HepG2 (cell line): Measurements from ENCODE around the gene SHISA7. TPM values are rescaled to one million over a fixed set of nuclear protein-coding genes. Genes with fewer than 3 reads are reported as not detected.

Experiments used
- ATAC-seq: fragments of 200-7000 bp; cut with Tn5 transposase; 3 replicates; pipeline ENCODE4 v1.9.1; 2020; ENCODE audit warnings: mild to moderate bottlenecking, moderate library complexity
- BruUV-seq: library from RNA; stranded (reverse); fragments of 400-500 nt; replicated peaks from 2 replicates; lab custom pipeline; 2021; lab: Mats Ljungman, UMichigan
- CTCF ChIA-PET: fragments of 300-600 bp; formaldehyde crosslinking; extraction: SDS; loops from one replicate; lab custom pipeline; 2021; ENCODE audit warnings: low total read pairs, inconsistent platforms, low intra/inter-chr PET ratio; lab: Yijun Ruan, JAX
- POLR2A ChIA-PET: fragments of 350-600 bp; sonication (Branson Sonifier 250); formaldehyde crosslinking; loops from one replicate; lab custom pipeline; 2020; ENCODE audit warnings: antibody characterized with exemption, inconsistent platforms; lab: Yijun Ruan, JAX
- DNase-seq: peaks from one replicate; pipeline ENCODE4 v3.0.0-alpha.2; 2015; ENCODE audit warnings: low spot score
- FAIRE-seq: peaks from 3 replicates; lab custom pipeline; 2011; peaks lifted over from hg19 to GRCh38; lab: Jason Lieb, UNC
- H2AFZ ChIP-seq: one replicate; pipeline ENCODE4 v1.6.1; 2011; ENCODE audit warnings: low read length, inconsistent platforms
- H3K27ac ChIP-seq: fragments of 300-600 bp; 3 replicates; pipeline ENCODE4 v1.8.0; 2011; ENCODE audit warnings: mixed run types, mild to moderate bottlenecking, mixed read lengths, low read length, inconsistent platforms; ENCODE audit not compliant: insufficient read depth; ENCODE audit errors: extremely low read length
- H3K27me3 ChIP-seq, 2 experiments: fragments of 200-600 bp in 1 of 2; 2 replicates in 1 of 2; 3 replicates in 1 of 2; pipeline versions ENCODE4 v1.6.0 to v1.8.0; 2011; ENCODE audit warnings: low read length in 2 of 2, mild to moderate bottlenecking in 2 of 2, moderate library complexity in 2 of 2, inconsistent platforms in 1 of 2; ENCODE audit not compliant: insufficient read depth in 2 of 2, control insufficient read depth in 1 of 2
- H3K36me3 ChIP-seq, 2 experiments: fragments of 200-600 bp in 1 of 2; replicated peaks in 1 of 2; 2 replicates in 1 of 2; 3 replicates in 1 of 2; pipeline versions ENCODE4 v1.5.1 to v1.8.0; 2011; ENCODE audit warnings: low read length in 2 of 2, inconsistent platforms in 1 of 2; ENCODE audit not compliant: insufficient read depth in 2 of 2, control insufficient read depth in 1 of 2
- H3K4me1 ChIP-seq: 2 replicates; pipeline ENCODE4 v1.5.1; 2012; ENCODE audit warnings: low read length, inconsistent platforms; ENCODE audit not compliant: insufficient read depth
- H3K4me2 ChIP-seq: 2 replicates; pipeline ENCODE4 v1.6.0; 2011; ENCODE audit warnings: low read depth, low read length, inconsistent platforms
- H3K4me3 ChIP-seq, 3 experiments: fragments of 200-600 bp in 1 of 3; sonication (generic), shearing (Covaris generic) in 1 of 3; replicated peaks in 1 of 3; 2 replicates each; pipeline ENCODE4 v1.5.1; 2011 to 2016; ENCODE audit warnings: low read length in 3 of 3, inconsistent platforms in 2 of 3, low read depth in 2 of 3, mild to moderate bottlenecking in 2 of 3, control low read depth in 1 of 3, mixed read lengths in 1 of 3; ENCODE audit not compliant: insufficient read depth in 1 of 3
- H3K79me2 ChIP-seq: one replicate; pipeline ENCODE4 v1.6.1; 2011; ENCODE audit warnings: low read length, inconsistent platforms; ENCODE audit not compliant: insufficient read depth
- H3K9ac ChIP-seq: 2 replicates; pipeline ENCODE4 v1.6.0; 2011; ENCODE audit warnings: mild to moderate bottlenecking, low read depth, low read length, inconsistent platforms; ENCODE audit not compliant: insufficient read depth
- H3K9me3 ChIP-seq: 2 replicates; pipeline ENCODE4 v1.5.1; 2012; ENCODE audit warnings: mild to moderate bottlenecking, low read length
- H4K20me1 ChIP-seq: 2 replicates; pipeline ENCODE4 v1.6.0; 2011; ENCODE audit warnings: inconsistent platforms, mild to moderate bottlenecking, low read length, moderate library complexity; ENCODE audit not compliant: insufficient read depth
- ETV5 ChIP-seq: IDR thresholded peaks from 2 replicates; pipeline ENCODE4 v1.6.1; 2018; ENCODE audit warnings: missing biosample characterization, missing genetic modification reagents, inconsistent platforms, borderline replicate concordance
- NR2F1 ChIP-seq, 2 experiments: fragments of 450-650 bp in 1 of 2; formaldehyde crosslinking in 1 of 2; IDR thresholded peaks; 2 replicates each; pipeline versions ENCODE4 v1.5.0 to v1.6.1; 2016 to 2020; ENCODE audit warnings: mild to moderate bottlenecking in 1 of 2, missing compliant biosample characterization in 1 of 2, missing genetic modification reagents in 1 of 2, moderate library complexity in 1 of 2
- TFE3 ChIP-seq: IDR thresholded peaks from 2 replicates; pipeline ENCODE4 v1.6.1; 2016
- ZEB1 ChIP-seq: IDR thresholded peaks from 2 replicates; pipeline ENCODE4 v1.6.1; 2012; ENCODE audit warnings: mild to moderate bottlenecking, low read depth, inconsistent platforms; ENCODE audit not compliant: insufficient replicate concordance
- WGBS: methylation state at CpG from one replicate; pipeline ENCODE4 v1.1.6; 2017; ENCODE audit warnings: low lambda C conversion rate; 5-methylcytosine and 5-hydroxymethylcytosine counted together
- in situ Hi-C: cut with HindIII; loops from 2 replicates; pipeline ENCODE4 v1.10.0; 2017; ENCODE audit warnings: low pct_unique_long_range_greater_than_20kb; ENCODE audit not compliant: extremely low pct_ligation_motif_present
- intact Hi-C: fragments of 100-400 bp; cut with micrococcal nuclease; formaldehyde crosslinking; loops from one replicate; pipeline ENCODE4 v1.10.0; 2022; ENCODE audit not compliant: unreplicated experiment
- polyA plus RNA-seq, 8 experiments: library from polyadenylated mRNA; depleted of rRNA in 3 of 8; stranded (reverse) in 7 of 8; unstranded in 1 of 8; fragments of >200 nt; fragmentation: Illumina TruSeq in 4 of 8; extraction: Trizol in 4 of 8; gene quantifications; 2 replicates each; pipeline versions ENCODE4 v1.2.1 to v1.2.3, GENCODE V29; 2011 to 2016; ENCODE audit warnings: low read depth in 4 of 8, missing spikeins in 1 of 8, mixed read lengths in 1 of 8; ENCODE audit not compliant: insufficient read depth in 1 of 8
- total RNA-seq, 5 experiments: library from RNA; depleted of rRNA; stranded (reverse); fragments of >200 nt; fragmentation: Illumina TruSeq; extraction: Trizol; gene quantifications; 2 replicates each; pipeline ENCODE4 v1.2.3, GENCODE V29; 2016; ENCODE audit warnings: low read depth in 1 of 5
- TF ChIP-seq, protein P1 (sequence below): sonication (generic); formaldehyde crosslinking; IDR thresholded peaks from 2 replicates; pipeline ENCODE4 v1.4.0; 2020; ENCODE audit warnings: missing genetic modification reagents, borderline replicate concordance
- TF ChIP-seq, protein P2 (sequence below): sonication (generic); formaldehyde crosslinking; IDR thresholded peaks from 2 replicates; pipeline ENCODE4 v1.4.0; 2020; ENCODE audit warnings: mild to moderate bottlenecking, missing genetic modification reagents

SHISA7 gene
- total and polyA plus RNA-seq, 2 of the 13 experiments (the other 11 are each of a cell fraction or from before 2014, with no cell fraction given): not detected

DNA sequence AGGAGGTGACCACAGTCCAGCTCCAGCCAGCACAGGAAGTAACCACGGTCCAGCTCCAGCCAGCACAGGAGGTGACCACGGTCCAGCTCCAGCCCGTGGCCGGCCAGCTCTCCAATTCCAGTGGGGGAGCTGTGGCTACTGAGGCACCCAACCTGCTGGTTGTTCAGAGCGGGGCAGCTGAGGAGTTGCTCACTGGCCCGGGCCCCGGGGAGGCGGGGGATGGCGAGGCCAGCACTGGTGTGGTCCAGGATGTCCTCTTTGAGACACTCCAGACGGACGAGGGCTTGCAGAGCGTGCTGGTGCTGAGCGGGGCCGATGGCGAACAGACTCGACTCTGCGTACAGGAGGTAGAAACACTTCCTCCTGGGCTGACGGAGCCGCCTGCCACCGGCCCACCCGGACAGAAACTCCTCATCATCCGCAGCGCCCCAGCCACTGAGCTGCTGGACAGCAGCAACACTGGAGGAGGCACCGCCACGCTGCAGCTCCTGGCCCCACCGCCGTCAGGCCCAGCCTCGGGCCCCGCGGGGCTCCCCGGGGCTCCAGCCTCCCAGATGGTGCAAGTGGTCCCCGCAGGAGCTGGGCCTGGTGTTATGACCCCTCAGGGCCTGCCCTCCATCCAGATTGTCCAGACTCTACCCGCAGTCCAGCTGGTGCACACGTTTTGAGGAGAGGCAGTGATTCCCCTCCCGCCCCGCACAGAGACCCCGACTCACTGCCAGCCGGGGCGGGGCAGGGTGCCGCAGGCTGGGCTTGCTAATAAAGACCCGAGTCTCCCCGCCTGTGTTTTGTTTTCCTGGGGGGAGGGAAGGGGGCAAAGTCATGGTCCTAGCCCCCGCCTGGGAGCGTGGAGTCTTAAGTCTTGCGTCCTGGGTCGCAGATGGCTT lies 40.8 kb upstream of the SHISA7 start:
- no peak overlapping the region for H3K9ac ChIP-seq
- no peak for DNase-seq
- H3K27me3 ChIP-seq: peaks cover 0 to 1% of the 10 kb centered on the region in 2 experiments; a peak in 1 of 5 replicates
- no peak overlapping the region for H3K27ac ChIP-seq
- H3K4me3 ChIP-seq: peak overlapping the region in 1 of 3 experiments; percentile 79; a peak in 1 of 6 replicates
- no peaks in the 10 kb centered on the region for H3K36me3 ChIP-seq
- intact Hi-C loops (no loop called here), in situ Hi-C loops (no loop called here)
- peaks cover 33% of the 10 kb centered on the region for H3K4me1 ChIP-seq
- no TSS peak for BruUV-seq
- ATAC-seq: no peak
- POLR2A ChIA-PET: interaction anchor here (1.3 to 4.3 kb wide), 4 partner anchors 7 to 69 kb away, joined by 3 to 44 read pairs (median 4); partner anchors contain the start of genes ISOC2 and ZNF628
- 0 out of 2 replicates have a peak overlapping the region, but pooled peaks have one; percentile 91 for H3K4me2 ChIP-seq
- H2AFZ ChIP-seq: no peak overlapping the region
- no peaks in the 10 kb centered on the region for H4K20me1 ChIP-seq
- CTCF ChIA-PET: no interaction called here
- WGBS: 96% methylated on average over 24 of the region's 46 CpGs
- no peak for FAIRE-seq
- no peaks in the 10 kb centered on the region for H3K79me2 ChIP-seq
- no peaks in the 10 kb centered on the region for H3K9me3 ChIP-seq
- TF ChIP-seq ZEB1 (no peak), ETV5 (CRISPR knock-in tag) (no peak), NR2F1 (CRISPR knock-in tag; IDR thresholded peaks at IDR 0.05) (no peak), TFE3 (CRISPR knock-in tag) (no peak)
- TF ChIP-seq, protein P1, sequence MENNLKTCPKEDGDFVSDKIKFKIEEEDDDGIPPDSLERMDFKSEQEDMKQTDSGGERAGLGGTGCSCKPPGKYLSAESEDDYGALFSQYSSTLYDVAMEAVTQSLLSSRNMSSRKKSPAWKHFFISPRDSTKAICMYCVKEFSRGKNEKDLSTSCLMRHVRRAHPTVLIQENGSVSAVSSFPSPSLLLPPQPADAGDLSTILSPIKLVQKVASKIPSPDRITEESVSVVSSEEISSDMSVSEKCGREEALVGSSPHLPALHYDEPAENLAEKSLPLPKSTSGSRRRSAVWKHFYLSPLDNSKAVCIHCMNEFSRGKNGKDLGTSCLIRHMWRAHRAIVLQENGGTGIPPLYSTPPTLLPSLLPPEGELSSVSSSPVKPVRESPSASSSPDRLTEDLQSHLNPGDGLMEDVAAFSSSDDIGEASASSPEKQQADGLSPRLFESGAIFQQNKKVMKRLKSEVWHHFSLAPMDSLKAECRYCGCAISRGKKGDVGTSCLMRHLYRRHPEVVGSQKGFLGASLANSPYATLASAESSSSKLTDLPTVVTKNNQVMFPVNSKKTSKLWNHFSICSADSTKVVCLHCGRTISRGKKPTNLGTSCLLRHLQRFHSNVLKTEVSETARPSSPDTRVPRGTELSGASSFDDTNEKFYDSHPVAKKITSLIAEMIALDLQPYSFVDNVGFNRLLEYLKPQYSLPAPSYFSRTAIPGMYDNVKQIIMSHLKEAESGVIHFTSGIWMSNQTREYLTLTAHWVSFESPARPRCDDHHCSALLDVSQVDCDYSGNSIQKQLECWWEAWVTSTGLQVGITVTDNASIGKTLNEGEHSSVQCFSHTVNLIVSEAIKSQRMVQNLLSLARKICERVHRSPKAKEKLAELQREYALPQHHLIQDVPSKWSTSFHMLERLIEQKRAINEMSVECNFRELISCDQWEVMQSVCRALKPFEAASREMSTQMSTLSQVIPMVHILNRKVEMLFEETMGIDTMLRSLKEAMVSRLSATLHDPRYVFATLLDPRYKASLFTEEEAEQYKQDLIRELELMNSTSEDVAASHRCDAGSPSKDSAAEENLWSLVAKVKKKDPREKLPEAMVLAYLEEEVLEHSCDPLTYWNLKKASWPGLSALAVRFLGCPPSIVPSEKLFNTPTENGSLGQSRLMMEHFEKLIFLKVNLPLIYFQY: no peak
- TF ChIP-seq, protein P2, sequence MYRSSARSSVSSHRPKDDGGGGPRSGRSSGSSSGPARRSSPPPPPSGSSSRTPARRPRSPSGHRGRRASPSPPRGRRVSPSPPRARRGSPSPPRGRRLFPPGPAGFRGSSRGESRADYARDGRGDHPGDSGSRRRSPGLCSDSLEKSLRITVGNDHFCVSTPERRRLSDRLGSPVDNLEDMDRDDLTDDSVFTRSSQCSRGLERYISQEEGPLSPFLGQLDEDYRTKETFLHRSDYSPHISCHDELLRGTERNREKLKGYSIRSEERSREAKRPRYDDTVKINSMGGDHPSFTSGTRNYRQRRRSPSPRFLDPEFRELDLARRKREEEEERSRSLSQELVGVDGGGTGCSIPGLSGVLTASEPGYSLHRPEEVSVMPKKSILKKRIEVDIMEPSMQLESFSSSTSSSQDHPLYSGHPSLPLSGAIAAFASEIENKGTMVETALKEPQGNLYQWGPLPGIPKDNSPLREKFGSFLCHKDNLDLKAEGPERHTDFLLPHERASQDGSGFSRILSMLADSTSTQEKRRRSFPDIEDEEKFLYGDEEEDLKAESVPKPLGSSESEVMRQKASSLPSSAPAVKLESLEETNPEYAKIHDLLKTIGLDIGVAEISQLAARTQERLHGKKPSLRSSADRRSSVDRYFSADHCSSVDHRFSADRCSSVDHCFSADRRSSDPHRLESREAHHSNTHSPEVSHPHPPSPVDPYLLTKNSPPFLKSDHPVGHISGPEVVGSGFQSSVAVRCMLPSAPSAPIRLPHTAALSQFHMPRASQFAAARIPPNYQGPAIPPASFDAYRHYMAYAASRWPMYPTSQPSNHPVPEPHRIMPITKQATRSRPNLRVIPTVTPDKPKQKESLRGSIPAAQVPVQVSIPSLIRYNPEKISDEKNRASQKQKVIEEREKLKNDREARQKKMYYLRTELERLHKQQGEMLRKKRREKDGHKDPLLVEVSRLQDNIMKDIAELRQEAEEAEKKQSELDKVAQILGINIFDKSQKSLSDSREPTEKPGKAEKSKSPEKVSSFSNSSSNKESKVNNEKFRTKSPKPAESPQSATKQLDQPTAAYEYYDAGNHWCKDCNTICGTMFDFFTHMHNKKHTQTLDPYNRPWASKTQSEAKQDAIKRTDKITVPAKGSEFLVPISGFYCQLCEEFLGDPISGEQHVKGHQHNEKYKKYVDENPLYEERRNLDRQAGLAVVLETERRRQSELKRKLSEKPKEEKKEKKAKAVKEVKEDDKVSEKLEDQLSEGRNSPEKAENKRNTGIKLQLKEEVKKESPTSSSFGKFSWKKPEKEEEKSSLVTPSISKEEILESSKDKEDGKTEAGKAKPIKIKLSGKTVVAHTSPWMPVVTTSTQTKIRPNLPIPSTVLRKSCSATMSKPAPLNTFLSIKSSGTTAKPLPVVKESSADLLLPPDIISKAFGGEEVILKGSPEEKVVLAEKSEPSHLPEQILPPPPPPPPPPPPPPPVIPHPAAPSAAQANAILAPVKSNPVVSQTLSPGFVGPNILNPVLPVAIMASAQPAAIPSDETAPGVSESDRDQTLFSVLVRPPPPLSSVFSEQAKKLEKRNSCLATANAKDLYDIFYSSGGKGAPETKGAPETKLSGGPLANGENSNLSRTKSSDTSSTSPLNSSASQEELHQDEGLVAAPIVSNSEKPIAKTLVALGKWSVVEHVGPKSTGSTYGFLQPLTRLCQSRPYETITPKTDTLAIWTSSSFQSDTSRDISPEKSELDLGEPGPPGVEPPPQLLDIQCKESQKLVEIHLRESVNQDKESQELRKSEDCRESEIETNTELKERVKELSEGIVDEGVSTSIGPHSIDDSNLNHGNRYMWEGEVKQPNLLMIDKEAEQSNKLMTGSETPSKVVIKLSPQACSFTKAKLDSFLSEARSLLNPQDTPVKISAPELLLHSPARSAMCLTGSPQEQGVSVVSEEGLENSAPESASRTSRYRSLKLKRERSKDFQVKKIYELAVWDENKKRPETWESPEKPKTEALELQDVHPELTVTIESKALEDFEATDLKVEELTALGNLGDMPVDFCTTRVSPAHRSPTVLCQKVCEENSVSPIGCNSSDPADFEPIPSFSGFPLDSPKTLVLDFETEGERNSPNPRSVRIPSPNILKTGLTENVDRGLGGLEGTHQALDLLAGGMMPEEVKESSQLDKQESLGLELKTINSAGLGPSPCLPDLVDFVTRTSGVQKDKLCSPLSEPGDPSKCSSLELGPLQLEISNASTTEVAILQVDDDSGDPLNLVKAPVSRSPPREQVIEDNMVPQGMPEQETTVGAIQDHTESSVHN (CRISPR knock-in tag): no peak
